Ishikawa (cell line): Measurements from ENCODE around the gene CMTR1.

Experiments used
- CREB1 ChIP-seq: IDR thresholded peaks from 2 replicates; pipeline ENCODE4 v1.6.1; 2012; ENCODE audit warnings: low read depth
- EP300 ChIP-seq: IDR thresholded peaks from 2 replicates; pipeline ENCODE4 v1.6.1; 2012; ENCODE audit warnings: borderline replicate concordance
- MAX ChIP-seq: IDR thresholded peaks from 2 replicates; pipeline ENCODE4 v1.6.1; 2012
- TCF12 ChIP-seq: IDR thresholded peaks from 2 replicates; pipeline ENCODE4 v1.6.1; 2012; ENCODE audit warnings: low read depth
- TEAD4 ChIP-seq: IDR thresholded peaks from 2 replicates; pipeline ENCODE4 v1.6.1; 2012
- YY1 ChIP-seq: IDR thresholded peaks from 2 replicates; pipeline ENCODE4 v1.6.1; 2012; ENCODE audit warnings: low read depth
- ZBTB7A ChIP-seq: IDR thresholded peaks from 2 replicates; pipeline ENCODE4 v1.6.1; 2012; ENCODE audit warnings: low read depth

GRCh38 chr6:37531026-37531425 is 98.0 kb downstream of the CMTR1 start:
- TF ChIP-seq EP300 (no peak), TCF12 (no peak), MAX (no peak), ZBTB7A (no peak), TEAD4 (no peak), YY1 (no peak), CREB1 (no peak)
